GM21515 (cell line): ENCODE measurements around the gene FAM171A1.
"Not testable (repeated sequence)": the region's sequence is repeated elsewhere in the genome, so short reads cannot be mapped to it uniquely, and the experiment has no call there.

Experiments used
- ATAC-seq: cut with Tn5 transposase; IDR thresholded peaks from one replicate; pipeline ENCODE4 v1.9.1; 2021; ENCODE audit not compliant: unreplicated experiment

The FAM171A1 gene

DNA sequence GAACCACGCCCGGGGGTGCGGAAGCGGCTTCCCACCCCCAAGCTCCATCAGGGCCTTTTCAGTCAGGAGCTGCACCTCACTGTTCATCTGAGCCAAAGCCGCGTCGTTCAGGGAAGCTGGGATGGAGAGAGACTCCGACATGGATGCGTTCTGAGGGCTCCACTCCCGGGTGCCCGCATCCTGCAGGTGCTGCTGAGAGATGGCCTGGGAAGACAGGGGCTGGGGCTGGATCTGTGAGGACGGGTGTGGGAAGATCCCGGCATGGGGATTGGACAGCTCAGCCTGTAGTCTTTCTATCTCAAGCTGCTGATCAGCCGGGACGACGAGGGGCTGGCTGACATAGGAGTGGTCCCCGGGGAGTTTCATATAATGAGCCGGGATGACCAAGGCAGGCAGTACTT is 157.6 kb downstream of the FAM171A1 start:
- ATAC-seq: no peak

DNA sequence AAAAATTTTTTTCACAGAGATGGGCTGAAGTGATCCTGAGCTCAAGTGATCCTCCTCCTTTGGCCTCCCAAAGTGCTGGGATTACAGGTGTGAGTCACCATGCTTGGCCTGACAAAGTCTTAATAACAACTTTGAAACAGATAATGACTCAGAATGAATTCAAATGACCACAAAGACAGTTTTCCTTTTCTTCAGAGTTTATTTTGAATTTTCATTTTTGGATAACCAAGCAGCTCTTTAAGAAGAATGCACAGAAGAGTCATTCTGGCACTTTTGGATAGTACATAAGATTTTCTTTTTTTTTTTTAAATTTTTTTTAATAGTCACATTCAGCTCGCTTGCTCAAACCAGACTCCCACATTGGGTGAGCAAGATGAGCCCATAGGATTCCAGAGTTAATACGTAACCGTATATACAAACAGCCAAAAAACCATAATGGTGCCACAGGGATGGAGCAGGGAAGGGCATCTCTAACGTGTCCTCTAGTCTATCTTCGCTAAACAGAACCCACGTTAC is 159.6 kb downstream of the FAM171A1 start:
- no peak for ATAC-seq

DNA sequence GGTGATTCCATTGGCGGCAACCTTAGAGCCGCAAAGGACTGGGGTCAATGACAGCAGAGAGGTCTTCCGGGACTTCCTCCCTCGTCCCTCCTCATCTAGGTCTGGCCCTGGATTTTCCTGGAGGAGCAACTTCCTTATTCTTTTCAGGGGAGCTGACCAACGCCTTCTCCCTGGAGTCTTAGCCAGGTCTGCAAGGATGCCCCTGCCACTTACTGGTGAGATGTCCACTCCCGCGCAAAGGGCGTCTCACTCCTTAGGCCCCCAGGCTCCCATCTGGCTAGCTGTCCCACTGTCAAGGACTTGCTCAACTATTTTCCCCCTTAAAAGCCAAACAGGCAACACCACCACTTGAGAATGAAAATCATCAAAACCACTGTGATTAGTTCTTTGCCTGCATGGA is 160.6 kb downstream of the FAM171A1 start:
- ATAC-seq: no peak

DNA sequence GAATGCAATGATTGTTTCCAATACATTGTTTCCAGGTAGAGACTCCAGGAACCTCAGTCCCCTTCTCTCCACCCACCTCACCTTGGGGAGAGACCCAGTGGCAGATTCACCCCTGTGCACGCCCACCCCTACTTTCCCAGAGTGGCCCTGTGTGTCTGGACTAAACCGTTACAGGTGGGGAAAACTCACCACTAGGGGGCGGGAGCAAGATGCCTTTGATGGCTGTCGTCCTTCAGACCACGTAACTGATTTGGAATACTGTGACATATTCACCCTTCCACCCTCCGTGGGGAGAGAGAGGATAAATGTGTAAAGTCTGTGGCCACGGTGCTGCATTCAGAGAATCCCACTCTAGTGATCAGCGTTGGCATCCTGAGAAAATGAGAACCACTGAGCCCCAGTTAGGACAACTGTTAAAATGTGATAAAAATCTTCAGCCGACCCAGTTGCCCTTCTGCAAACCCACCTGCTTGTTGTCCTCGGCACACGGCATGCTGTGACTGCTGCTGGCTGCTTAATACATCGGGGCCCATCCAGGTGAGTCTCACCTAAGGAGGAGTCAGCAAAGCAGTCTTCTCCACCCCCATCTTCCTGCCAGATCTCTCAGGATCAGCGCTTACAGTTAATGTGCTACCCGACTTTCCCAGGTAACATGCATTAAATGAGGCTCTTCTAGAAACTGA is 161.1 kb downstream of the FAM171A1 start:
- ATAC-seq: peak; percentile 64

DNA sequence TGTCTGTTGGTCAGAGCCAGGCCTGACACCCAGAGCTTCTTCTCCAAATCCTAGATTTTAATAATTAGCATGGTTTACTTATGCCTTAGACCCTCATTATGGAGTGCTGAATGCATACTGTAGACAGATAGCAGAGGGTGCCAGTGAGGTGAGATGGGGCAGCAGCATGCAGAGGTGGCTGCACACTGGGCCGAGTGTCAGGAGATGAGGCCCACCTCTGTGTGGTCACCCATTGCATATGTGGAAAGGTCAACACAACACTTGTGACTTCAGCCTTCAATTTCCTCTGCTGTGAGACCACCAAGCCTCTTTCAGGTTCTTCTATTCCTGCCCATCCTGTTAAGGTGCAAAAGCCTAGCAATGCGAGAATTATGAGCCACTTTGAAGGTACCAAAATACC is 162.9 kb downstream of the FAM171A1 start:
- no peak for ATAC-seq

DNA sequence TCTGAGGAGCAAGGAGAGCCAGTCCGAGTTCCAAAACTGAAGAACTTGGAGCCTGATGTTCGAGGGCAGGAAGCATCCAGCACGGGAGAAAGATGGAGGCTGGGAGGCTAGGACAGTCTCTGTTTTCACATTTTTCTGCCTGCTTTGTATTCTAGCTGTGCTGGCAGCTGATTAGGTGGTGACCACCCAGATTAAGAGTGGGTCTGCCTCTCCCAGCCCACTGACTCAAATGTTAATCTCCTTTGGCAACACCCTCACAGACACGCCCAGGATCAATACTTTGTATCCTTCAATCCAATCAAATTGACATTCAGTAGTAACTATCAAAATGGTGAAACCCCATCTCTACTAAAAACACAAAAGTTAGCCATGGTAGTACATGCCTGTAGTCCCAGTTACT is 163.7 kb downstream of the FAM171A1 start:
- ATAC-seq: not testable (repeated sequence)

DNA sequence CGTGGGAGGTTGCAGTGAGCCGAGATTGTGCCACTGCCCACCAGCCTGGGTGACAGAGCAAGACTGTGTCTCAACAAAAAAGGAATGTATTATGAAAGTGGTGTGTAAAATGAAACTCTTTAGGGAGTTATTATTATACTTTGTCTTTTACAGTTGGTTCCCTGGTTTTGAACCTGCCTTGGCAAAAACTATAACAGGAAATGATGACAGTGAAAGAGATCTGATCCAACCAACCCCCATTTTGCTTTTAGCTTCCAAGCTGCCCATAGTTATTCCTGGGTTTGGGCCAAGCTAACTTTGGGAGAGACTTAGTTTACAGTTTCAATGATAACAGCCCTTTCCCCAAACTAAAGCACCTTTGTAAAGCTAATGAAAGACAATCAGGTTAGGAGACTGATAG is 168.4 kb downstream of the FAM171A1 start:
- ATAC-seq: no peak

DNA sequence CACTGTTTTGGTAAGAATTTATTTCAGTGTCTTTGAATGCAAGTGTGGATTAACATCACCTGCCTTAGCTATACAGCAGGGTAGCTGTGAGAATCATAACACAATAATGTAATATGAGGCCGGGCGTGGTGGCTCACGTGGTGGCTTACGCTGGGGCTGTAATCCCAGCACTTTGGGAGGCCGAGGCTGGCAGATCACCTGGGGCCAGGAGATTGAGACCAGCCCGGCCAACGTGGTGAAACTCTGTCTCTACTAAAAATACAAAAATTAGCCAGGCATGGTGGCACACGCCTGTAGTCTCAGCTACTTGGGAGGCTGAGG is 168.8 kb downstream of the FAM171A1 start:
- ATAC-seq: not testable (repeated sequence)

DNA sequence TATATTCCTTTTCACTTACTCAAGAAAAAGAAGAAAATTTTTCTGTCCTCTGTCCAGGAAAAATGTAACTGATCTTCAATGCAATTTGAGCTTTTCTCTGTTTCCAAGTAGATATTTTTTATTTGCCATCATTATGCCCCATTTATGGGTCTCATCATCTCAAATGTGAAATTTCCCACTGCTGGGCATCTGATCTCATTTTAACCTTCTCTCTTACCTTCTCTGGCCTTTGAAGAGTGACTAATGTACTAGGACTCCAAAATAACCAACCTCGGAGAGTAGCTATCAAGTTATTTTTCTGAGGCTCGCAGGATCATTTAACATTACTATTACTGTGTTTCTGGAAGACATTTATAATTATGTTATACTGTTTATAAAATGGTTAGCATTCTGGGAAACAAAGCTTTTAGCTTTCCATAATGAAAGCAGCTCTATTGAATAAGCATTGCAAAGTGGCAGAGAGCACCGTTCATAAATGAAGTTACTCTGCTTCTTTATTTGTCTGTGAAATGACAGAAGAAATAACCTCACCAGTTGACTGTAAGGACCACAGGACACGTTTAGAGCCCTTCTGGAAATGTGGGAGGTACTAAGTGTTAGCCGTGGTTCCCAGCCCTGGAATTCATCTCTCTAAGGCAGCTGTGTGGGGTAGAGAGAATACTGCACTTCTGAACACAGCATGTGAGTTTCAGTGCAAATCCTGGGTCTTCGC is 169.3 kb downstream of the FAM171A1 start:
- no peak for ATAC-seq

DNA sequence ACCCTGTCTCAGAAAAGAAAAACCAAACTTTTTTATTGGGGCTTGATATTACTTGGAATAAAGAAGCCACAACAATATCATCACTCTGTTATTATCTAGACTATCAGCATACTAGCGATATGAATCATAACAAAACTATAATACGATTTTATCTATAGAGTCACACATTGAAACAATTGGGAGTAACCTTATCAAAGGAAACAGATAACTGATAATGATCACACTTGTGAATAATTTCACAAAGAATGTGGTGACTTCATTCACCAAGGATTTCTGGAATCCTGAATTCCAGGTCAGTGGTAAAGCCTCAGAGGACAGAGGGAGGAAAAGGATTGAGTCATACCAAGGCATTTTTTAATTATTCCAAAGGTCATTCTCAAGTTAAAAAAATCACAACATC is 170.5 kb downstream of the FAM171A1 start:
- no peak for ATAC-seq

DNA sequence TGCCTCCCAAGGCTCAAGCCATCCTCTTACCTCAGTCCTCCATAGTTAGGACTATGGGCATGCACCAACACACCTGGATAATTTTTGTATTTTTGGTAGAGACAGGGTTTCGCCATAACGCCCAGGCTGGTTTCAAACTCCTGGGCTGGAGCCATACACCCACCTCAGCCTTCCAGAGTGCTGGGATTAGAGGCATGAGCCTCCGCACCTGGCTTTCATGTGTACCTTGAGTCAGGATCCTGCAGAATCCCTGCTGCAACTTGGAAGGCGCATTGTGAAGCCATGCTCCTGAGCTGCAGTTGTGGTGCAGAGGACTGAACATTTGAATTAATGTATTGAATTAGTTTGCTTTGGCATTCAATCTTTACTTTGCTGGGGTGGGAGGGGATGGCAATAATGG is 173.2 kb downstream of the FAM171A1 start:
- ATAC-seq: no peak

DNA sequence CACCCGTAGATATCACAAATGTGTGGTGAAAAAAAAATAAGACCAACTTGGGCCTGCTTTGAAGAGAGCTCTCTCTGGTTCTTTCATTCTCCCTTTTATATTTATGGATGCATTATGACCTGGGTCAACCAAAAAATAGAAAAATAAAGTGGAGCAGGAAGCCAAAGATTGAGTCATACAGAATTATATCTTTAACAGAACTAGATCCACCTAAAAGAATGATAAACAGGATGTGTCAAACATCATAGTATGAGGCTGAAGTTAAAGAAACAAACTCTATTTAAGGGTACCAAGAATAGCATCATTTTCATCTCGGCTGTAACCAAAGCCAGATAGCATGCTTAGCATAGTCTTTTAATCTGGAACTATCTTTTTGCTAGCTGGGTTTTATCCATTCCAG is 173.8 kb downstream of the FAM171A1 start:
- ATAC-seq: no peak

DNA sequence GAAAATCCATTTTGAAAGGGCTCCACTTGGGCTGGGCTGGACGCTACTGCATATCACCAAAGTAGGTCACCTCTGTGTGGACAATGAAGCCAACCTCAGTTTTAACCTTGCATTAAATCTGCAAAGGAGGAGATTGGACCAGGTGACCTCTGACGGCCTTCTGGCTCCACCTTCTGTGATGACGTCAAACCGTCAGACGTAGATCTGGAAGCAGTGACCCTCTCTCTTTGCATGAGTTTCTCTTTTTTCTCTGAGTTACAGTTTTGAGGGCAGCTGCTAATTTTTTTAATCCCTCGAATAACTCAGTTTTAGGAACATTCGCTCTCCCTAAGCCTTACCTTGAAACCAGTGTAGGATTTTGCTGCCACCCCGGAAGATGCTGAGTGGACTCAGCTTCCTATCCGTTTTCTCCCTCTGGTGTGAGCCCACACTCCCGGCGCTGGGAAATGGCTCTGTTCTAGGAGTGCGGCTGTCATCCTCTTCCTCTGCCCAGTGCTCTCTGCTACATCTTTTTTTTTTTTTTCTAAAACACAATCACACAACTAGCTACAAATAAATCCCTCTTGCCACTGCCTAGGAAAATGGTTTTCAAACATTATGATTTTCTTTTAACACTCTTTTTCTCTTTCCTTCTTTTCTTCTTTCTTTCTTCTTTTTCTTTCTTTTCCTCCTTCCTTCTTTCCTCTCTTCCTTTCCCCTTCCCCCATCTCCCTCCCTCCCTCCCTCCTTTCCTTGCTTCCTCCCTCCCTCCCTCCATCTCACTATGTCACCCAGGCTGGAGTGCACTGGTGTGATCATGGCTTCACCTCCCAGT is 174.9 kb downstream of the FAM171A1 start:
- ATAC-seq: no peak

DNA sequence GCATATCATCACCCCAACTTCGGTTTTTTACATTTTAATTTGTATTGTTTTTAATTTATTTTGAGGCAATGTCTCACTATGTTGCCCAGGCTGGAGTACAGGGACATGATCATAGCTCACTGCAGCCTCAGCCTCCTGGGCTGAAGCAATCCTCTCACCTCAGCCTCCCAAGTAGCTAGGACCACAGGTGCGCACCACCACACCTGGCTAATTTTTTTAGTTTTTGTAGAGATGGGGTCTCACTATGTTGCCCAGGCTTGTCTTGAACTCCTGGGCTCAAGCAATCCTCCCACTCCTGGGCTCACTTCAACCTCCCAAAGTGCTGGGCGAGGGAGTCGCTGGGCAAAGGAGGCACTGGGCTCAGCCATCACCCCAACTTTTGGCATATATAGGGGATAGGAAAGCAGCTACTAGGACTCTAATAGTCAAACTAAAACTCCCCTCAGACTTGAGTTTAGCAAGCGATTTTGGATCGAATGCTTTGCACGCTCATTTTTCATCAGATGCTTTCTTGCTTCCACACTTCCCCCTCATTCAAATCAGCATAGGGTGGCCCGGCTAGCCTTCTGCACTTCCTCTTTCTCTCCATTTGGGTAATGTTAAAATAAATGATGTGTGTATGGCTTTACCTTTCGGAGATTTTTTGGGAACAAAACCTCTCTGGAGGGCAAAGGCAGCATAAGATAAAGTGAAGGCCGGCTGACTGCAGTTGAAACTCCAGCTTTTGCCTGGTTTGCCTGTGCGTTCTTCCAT is 181.8 kb downstream of the FAM171A1 start:
- no peak for ATAC-seq

DNA sequence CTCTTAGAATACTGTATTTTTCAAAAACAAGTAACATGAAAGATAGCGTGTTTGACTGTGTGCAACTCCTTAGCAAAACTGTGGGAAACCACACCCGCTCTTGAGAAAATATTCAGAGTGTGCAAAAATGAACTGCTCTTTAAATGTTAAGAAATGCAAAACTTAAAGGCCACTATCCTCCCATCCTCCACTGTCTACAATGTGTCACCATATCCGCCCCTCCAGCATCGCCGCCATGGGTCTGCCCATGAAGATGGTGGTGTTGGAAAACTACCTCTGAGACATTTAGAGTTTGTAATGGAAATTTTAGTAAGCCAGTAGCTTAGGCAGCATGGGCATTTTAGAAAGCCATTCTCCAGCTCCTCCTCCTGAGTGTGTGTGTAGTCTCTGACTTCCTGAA is 182.5 kb downstream of the FAM171A1 start:
- no peak for ATAC-seq

DNA sequence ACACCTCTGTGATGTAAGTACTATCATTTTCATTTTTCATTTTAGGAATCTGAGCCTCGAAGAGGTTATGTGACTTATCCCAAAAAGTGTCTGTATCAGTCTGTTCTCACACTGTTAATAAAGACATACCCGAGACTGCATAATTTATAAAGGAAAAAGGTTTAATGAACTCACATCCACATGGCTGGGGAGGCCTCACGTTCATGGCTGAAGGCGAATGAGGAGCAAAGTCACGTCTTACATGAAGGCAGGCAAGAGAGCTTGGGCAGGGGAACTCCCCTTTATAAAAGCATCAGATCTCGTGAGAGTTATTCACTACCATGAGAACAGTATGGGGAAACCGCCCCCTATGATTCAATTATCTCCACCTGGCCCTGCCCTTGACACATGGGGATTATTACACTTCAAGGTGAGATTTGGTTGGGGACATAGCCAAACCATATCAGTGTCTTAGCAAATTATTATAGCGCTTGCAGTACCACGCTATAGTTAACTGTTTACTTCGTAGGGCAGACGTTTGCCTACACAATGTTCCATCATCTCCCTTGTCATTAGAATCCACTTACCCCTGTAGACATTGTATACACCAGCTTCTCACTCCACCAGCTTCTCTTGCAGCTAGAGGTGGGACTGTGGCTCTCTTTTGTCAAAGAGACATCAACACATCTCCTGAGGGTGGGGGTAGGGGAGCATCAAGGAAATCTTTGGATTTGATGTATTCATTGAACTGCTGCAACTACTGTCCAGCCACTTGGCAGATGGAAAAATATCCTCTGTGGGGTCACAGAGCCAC is 187.2 kb downstream of the FAM171A1 start:
- no peak for ATAC-seq

DNA sequence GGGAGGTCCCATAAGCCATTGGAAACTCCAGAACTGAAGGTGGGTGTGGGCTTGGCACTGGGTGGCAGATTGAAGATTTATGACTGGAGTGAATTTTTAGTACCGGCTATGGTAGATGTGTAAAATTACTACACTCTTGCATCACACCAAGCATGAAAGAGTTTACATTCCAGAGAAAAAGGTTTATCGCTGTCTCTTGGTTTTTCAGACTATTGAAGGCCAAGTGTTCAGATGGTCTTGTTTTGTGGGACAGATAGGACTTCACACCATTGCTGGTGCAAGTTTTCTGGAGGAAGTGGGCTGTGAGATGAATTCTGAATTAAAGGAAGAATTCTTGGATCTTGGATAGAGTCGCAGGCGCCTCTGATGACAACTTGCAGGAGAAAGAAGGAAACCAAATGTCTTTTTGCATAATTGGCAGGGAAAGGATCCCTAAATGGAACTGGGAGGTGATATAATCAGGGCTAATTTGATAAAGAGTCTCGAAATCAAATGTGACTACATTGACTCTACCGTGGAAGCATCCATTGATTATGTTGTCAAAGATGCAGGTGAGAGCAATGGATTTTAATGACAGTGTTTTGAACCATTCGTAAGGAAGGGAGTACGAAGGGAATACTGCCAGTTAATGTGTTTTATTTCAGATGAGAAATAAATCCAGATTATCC is 188.4 kb downstream of the FAM171A1 start:
- no peak for ATAC-seq

DNA sequence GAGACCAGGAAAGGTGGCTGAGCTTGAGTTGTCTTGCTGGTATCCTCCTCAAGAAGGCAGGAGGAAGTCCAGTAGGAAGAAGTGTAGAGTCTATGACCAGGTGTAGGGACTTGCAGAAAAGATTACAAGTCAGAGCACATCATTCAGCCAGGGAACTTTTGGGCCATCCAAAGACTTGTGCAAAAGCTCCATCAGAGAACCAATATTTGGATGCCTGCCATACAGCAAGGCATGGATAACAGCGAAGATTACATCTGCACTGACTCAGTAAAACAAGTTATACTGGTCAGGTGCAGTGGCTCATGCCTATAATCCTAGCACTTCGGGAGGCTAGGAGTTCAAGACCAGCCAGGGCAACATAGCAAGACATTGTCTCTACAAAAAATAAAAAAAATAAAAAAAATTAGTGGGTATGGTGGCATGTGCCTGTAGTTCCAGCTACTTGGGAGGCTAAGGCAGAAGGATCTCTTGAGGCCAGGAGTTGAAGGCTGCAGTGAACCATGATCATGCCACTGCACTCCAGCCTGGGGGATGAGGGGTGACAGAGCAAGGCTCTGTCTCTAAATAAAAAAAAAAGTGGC is 189.4 kb downstream of the FAM171A1 start:
- ATAC-seq: no peak

DNA sequence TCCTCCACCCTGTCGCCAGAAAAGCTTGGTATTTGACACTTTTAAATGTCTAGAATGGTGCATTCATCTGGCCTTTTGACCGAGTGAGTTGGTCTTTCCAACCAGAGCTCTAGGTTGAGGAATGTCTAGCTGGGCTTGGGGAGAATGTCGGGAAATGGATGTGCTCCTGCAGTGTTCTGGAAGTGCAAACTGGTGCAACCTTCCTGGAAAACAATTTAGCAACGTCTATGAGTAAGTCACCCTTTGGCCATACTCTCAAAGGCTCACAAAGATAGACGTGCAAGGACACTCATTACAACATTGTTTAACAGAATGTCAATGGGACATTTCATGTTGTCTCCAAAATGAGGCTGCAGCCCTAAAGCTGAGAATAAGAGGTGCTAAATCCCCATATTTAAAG is 190.4 kb downstream of the FAM171A1 start:
- ATAC-seq: no peak
